ENCODE data around the gene TRAF3IP3. TPM values are rescaled to one million over a fixed set of nuclear protein-coding genes. Genes with fewer than 3 reads are reported as not detected.

TRAF3IP3 gene
- total and polyA plus RNA-seq, 5 donors from 2014 or later: 450 to 594 (median 496) TPM

DNA sequence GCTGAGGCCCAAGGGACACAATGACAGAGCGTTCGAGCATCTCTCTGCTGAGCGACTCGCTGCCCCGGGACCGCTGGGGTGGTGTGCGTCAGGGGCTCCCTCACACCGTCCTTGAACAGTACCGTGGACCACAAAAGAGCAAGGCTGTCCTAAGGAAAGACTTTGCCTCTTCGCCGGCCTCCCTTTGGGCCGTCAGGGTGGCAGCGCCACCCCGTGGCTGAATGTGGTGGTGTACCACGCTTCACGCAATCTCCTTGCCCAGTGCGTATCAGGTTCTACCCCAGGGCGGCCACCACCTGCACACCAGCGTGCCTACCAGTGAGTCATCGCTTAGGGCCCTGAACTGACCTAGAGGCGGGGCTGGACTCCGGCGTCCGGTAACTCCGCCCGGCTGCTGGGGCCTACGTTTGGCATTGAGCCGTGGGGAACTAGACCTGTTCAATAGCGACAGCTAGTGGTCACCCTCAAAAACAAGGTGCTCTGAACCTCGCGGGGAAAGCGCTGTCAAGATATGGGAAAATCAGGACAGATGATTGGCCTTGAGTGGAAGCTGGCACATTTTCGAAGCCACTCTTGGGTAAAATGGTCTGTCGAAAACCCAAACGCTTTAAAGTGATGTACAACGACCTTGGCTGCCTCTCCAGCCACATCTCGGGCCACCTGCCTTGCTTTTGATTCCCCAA is 8.1 kb upstream of the TRAF3IP3 start:
- DNase-seq: peak; percentile 79 to 90 (median 83)
- peak; percentile 87 to 90 for ATAC-seq (ENCODE audit: low read depth in 2 of 2)
- Mint-ChIP-seq H3K27ac (peak overlapping the region; percentile 88 to 97 (median 96)), H3K36me3 (no peaks in the 10 kb centered on the region), H3K9me3 (no peaks in the 10 kb centered on the region), H3K4me1 (peaks cover 23 to 57% (median 37%) of the 10 kb centered on the region in 4 donors), H3K27me3 (no peaks in the 10 kb centered on the region), H3K4me3 (peak overlapping the region; percentile 62 to 92 (median 91))
- Histone ChIP-seq H3K27me3 (ENCODE audit: control insufficient read depth, insufficient read depth, low read length) (no peaks in the 10 kb centered on the region), H3K27ac (ENCODE audit: insufficient read depth, low read length, poor library complexity, severe bottlenecking) (peak overlapping the region; percentile 76), H3K4me1 (ENCODE audit: control insufficient read depth, insufficient read depth, low read length, poor library complexity, severe bottlenecking) (peaks cover 53% of the 10 kb centered on the region), H3K36me3 (ENCODE audit: control insufficient read depth, insufficient read depth, low read length) (no peaks in the 10 kb centered on the region), H3K4me3 (ENCODE audit: low read depth, low read length) (peak overlapping the region; percentile 66), H3K9me3 (ENCODE audit: control insufficient read depth in 2 of 2, low read length in 2 of 2) (no peaks in the 10 kb centered on the region)

DNA sequence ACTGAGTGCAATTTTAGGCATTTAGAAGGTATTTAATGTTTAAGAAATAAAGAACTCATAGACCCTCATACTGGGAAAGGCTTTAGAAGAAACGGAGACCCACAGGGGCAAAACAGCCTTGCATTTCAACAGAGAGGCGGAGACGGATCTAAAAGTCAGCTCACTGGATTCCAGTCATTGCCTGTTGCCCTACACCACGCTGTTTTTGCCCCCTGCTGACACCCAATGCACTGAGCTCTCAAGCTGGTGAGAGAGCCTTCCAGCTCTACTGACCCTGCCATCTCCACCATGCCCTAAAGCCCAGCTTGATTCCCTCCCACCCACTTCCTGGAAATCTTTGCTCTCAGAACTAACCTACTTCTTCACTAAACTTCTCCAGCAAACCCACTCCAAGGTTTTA is 7.2 kb upstream of the TRAF3IP3 start:
- DNase-seq (no peak), ATAC-seq (ENCODE audit: low read depth in 2 of 2) (no peak)
- no peaks in the 10 kb centered on the region for H3K9me3 Mint-ChIP-seq
- Histone ChIP-seq H3K36me3 (ENCODE audit: control insufficient read depth, insufficient read depth, low read length) (no peaks in the 10 kb centered on the region), H3K9me3 (ENCODE audit: control insufficient read depth in 2 of 2, low read length in 2 of 2) (no peaks in the 10 kb centered on the region), H3K4me1 (ENCODE audit: control insufficient read depth, insufficient read depth, low read length, poor library complexity, severe bottlenecking) (peaks cover 62% of the 10 kb centered on the region), H3K27ac (ENCODE audit: insufficient read depth, low read length, poor library complexity, severe bottlenecking) (peak overlapping the region; percentile 76), H3K4me3 (ENCODE audit: low read depth, low read length) (peak overlapping the region; percentile 17), H3K27me3 (ENCODE audit: control insufficient read depth, insufficient read depth, low read length) (no peaks in the 10 kb centered on the region)
- H3K36me3 Mint-ChIP-seq: no peaks in the 10 kb centered on the region
- H3K4me3 Mint-ChIP-seq: peak overlapping the region in 3 of 4 donors; percentile 62 to 92 (median 91)
- H3K4me1 Mint-ChIP-seq: peaks cover 23 to 63% (median 36%) of the 10 kb centered on the region in 4 donors
- H3K27ac Mint-ChIP-seq: peak overlapping the region; percentile 88 to 97 (median 96)
- H3K27me3 Mint-ChIP-seq: no peaks in the 10 kb centered on the region

DNA sequence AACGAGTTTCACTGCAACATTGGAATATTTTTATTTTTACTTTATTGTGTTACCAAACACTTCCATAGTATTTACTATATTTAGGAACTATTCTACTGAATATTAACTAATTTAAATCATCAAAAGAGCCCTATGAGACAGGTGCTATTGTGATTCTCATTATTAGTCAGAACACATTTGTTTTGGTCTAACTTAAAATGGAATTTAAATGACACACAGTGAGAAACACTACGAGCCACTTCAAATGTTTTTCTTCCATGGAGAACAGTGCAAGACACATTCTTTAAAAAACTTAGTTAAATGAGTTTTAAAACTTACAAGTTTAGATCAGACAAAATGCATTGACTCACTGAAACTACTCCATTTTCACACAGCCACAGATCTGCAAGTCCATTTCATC is 6.6 kb upstream of the TRAF3IP3 start:
- peak overlapping the region; percentile 63 to 89 (median 81) for H3K27ac Mint-ChIP-seq
- no peaks in the 10 kb centered on the region for H3K27me3 ChIP-seq (ENCODE audit: control insufficient read depth, insufficient read depth, low read length)
- H3K36me3 ChIP-seq (ENCODE audit: control insufficient read depth, insufficient read depth, low read length): no peaks in the 10 kb centered on the region
- H3K27ac ChIP-seq (ENCODE audit: insufficient read depth, low read length, poor library complexity, severe bottlenecking): peak overlapping the region; percentile 76
- ATAC-seq (ENCODE audit: low read depth in 2 of 2): no peak
- H3K9me3 ChIP-seq (ENCODE audit: control insufficient read depth in 2 of 2, low read length in 2 of 2): no peaks in the 10 kb centered on the region
- H3K4me1 ChIP-seq (ENCODE audit: control insufficient read depth, insufficient read depth, low read length, poor library complexity, severe bottlenecking): peaks cover 65% of the 10 kb centered on the region
- no peaks in the 10 kb centered on the region for H3K9me3 Mint-ChIP-seq
- DNase-seq: no peak
- no peaks in the 10 kb centered on the region for H3K36me3 Mint-ChIP-seq
- peak overlapping the region in 3 of 4 donors; percentile 47 to 61 (median 59) for H3K4me3 Mint-ChIP-seq
- H3K4me3 ChIP-seq (ENCODE audit: low read depth, low read length): peak overlapping the region; percentile 43
- H3K4me1 Mint-ChIP-seq: peaks cover 23 to 67% (median 38%) of the 10 kb centered on the region in 4 donors
- H3K27me3 Mint-ChIP-seq: no peaks in the 10 kb centered on the region

DNA sequence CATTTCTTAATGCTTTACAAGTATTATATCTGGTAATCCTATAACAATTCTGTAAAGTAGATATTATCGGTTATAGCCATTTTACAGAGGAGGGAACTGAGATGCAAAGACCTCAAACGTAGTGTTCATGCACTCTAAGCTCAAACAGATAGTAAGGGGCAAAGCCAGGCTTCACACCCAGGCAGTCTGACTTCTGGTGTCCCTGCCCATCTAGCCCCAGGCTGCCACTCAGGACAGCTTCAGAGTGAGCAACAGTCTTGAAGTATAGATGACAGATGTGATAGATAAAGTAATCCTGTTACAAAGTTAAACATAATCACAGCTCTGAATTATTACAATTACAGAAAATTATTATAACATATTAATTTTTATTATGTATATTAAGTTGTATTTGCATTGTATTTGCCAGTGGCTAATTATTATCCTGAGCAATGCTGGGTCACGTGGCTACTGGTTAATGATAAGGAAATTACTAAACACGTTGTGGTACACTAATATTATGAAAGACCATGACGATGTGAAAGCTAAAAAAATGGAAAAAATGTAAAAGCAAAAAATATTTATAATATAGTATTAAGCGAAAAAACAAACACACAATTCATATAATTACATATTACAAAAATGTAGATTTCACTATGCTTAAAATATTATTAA is 6.1 kb upstream of the TRAF3IP3 start:
- Histone ChIP-seq H3K36me3 (ENCODE audit: control insufficient read depth, insufficient read depth, low read length) (no peaks in the 10 kb centered on the region), H3K9me3 (ENCODE audit: control insufficient read depth in 2 of 2, low read length in 2 of 2) (no peaks in the 10 kb centered on the region), H3K4me3 (ENCODE audit: low read depth, low read length) (peak overlapping the region; percentile 43), H3K4me1 (ENCODE audit: control insufficient read depth, insufficient read depth, low read length, poor library complexity, severe bottlenecking) (peaks cover 70% of the 10 kb centered on the region), H3K27ac (ENCODE audit: insufficient read depth, low read length, poor library complexity, severe bottlenecking) (peak overlapping the region; percentile 76), H3K27me3 (ENCODE audit: control insufficient read depth, insufficient read depth, low read length) (no peaks in the 10 kb centered on the region)
- no peaks in the 10 kb centered on the region for H3K27me3 Mint-ChIP-seq
- H3K4me1 Mint-ChIP-seq: peaks cover 23 to 70% (median 39%) of the 10 kb centered on the region in 4 donors
- H3K36me3 Mint-ChIP-seq: no peaks in the 10 kb centered on the region
- peak in 1 of 3 donors; percentile 30 for DNase-seq
- peak overlapping the region; percentile 1 to 61 (median 53) for H3K4me3 Mint-ChIP-seq
- ATAC-seq (ENCODE audit: low read depth in 2 of 2): no peak
- H3K9me3 Mint-ChIP-seq: no peaks in the 10 kb centered on the region
- peak overlapping the region; percentile 63 to 93 (median 81) for H3K27ac Mint-ChIP-seq

DNA sequence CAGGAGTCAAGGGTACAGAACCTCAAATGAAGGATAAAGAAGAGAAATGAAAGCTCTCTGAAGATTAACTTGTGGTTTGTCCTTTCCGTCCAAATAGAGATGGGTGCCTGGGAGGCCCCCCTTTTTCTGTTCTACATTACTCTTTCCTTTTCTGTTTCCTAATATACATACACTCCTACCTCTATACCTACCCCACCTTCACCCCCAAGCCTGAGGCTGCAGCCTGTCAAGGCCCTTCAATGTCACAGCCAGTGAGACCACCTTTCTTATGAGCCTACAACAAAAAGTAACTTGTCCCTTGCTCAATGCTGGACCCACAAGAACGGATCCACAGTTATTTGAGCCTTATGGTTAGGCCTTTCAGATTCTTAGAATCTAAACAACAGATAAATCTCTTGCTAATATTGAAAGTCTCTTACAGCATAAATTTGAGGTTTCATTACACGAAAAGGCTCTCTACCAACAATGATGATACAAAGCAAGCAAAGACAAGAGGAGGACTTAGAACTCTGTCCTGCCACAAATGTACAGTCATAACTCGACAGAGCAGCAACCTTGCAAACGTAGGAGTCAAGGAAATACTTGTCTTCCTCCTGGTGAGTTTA is 4.1 kb upstream of the TRAF3IP3 start:
- peaks cover 35 to 82% (median 52%) of the 10 kb centered on the region in 4 donors for H3K4me1 Mint-ChIP-seq
- H3K4me3 ChIP-seq (ENCODE audit: low read depth, low read length): peak overlapping the region; percentile 64
- H3K27ac Mint-ChIP-seq: peak overlapping the region; percentile 93 to 98 (median 96)
- peaks cover 86% of the 10 kb centered on the region for H3K4me1 ChIP-seq (ENCODE audit: control insufficient read depth, insufficient read depth, low read length, poor library complexity, severe bottlenecking)
- H3K27ac ChIP-seq (ENCODE audit: insufficient read depth, low read length, poor library complexity, severe bottlenecking): peak overlapping the region; percentile 76
- peak in 2 of 3 donors; percentile 28 to 89 for DNase-seq
- no peaks in the 10 kb centered on the region for H3K36me3 ChIP-seq (ENCODE audit: control insufficient read depth, insufficient read depth, low read length)
- no peaks in the 10 kb centered on the region for H3K9me3 Mint-ChIP-seq
- H3K27me3 Mint-ChIP-seq: no peaks in the 10 kb centered on the region
- H3K27me3 ChIP-seq (ENCODE audit: control insufficient read depth, insufficient read depth, low read length): no peaks in the 10 kb centered on the region
- peak in 1 of 2 donors; percentile 4 for ATAC-seq (ENCODE audit: low read depth in 2 of 2)
- peaks cover 3% of the 10 kb centered on the region for H3K36me3 Mint-ChIP-seq
- H3K9me3 ChIP-seq (ENCODE audit: control insufficient read depth in 2 of 2, low read length in 2 of 2): no peaks in the 10 kb centered on the region
- H3K4me3 Mint-ChIP-seq: peak overlapping the region; percentile 73 to 89 (median 80)

DNA sequence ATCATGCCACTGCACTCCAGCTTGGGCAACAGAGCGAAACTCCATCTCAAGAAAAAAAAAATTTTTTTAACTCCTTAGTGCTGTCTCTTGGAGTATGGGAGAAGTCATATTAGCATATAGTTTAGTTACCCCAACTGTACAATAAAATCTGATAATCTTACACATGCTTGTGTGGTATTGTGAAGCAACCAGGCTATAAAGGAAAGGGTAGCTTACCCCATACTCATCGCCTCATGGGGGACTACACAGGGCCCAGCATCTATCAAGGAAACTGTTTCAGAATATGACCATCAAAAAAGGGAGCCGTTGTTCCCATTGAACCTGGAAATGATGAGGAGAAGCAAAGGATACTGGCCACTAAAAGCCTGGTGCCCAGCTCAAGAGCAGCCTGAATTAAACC is 3.0 kb upstream of the TRAF3IP3 start:
- ATAC-seq (ENCODE audit: low read depth in 2 of 2): no peak
- no peaks in the 10 kb centered on the region for H3K36me3 ChIP-seq (ENCODE audit: control insufficient read depth, insufficient read depth, low read length)
- no peaks in the 10 kb centered on the region for H3K27me3 Mint-ChIP-seq
- H3K9me3 ChIP-seq (ENCODE audit: control insufficient read depth in 2 of 2, low read length in 2 of 2): no peaks in the 10 kb centered on the region
- no peak for DNase-seq
- H3K4me3 ChIP-seq (ENCODE audit: low read depth, low read length): no peak overlapping the region
- peaks cover 35 to 71% (median 51%) of the 10 kb centered on the region in 4 donors for H3K4me1 Mint-ChIP-seq
- H3K36me3 Mint-ChIP-seq: peaks cover 5% of the 10 kb centered on the region
- H3K9me3 Mint-ChIP-seq: no peaks in the 10 kb centered on the region
- no peaks in the 10 kb centered on the region for H3K27me3 ChIP-seq (ENCODE audit: control insufficient read depth, insufficient read depth, low read length)
- peaks cover 91% of the 10 kb centered on the region for H3K4me1 ChIP-seq (ENCODE audit: control insufficient read depth, insufficient read depth, low read length, poor library complexity, severe bottlenecking)
- H3K27ac ChIP-seq (ENCODE audit: insufficient read depth, low read length, poor library complexity, severe bottlenecking): peak overlapping the region; percentile 76
- H3K27ac Mint-ChIP-seq: peak overlapping the region in 2 of 3 donors; percentile 65 to 98
- H3K4me3 Mint-ChIP-seq: peak overlapping the region in 1 of 4 donors; percentile 77

DNA sequence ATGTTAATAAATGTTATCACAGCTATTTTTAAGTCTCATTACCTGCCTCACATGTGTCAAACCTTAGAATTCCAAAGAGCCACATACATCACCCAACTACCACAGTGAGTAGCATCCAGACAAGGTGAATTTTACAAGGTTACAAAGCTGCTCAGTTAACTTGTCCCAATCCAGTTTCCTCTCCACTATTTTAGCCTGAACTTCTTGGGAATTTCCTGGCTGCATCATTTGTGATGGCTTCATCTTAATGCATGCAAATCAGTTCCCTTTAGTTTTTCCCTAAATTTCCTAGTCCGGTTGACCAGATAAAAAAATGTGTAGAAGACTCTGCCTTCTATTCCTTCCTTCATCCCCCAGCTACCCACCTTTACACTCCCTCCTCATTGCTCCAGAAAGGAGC is 597 bp upstream of the TRAF3IP3 start:
- Mint-ChIP-seq H3K27ac (peak overlapping the region in 2 of 3 donors; percentile 93 to 99), H3K9me3 (no peaks in the 10 kb centered on the region), H3K27me3 (no peaks in the 10 kb centered on the region), H3K4me3 (peak overlapping the region; percentile 95 to 99 (median 98)), H3K36me3 (peaks cover 26% of the 10 kb centered on the region), H3K4me1 (peaks cover 23 to 78% (median 55%) of the 10 kb centered on the region in 4 donors)
- Histone ChIP-seq H3K9me3 (ENCODE audit: control insufficient read depth in 2 of 2, low read length in 2 of 2) (no peaks in the 10 kb centered on the region), H3K27ac (ENCODE audit: insufficient read depth, low read length, poor library complexity, severe bottlenecking) (peak overlapping the region; percentile 80), H3K4me1 (ENCODE audit: control insufficient read depth, insufficient read depth, low read length, poor library complexity, severe bottlenecking) (peaks cover 93% of the 10 kb centered on the region), H3K4me3 (ENCODE audit: low read depth, low read length) (peak overlapping the region; percentile 97), H3K27me3 (ENCODE audit: control insufficient read depth, insufficient read depth, low read length) (no peaks in the 10 kb centered on the region), H3K36me3 (ENCODE audit: control insufficient read depth, insufficient read depth, low read length) (peaks cover 16% of the 10 kb centered on the region)
- no peak for DNase-seq
- ATAC-seq (ENCODE audit: low read depth in 2 of 2): no peak
